ENCODE data around the gene MAN2A2. TPM values are rescaled to one million over a fixed set of nuclear protein-coding genes. Genes with fewer than 3 reads are reported as not detected.

MAN2A2 gene
- total and polyA plus RNA-seq, 9 of the 15 experiments (the other 6 are each of a cell fraction or from before 2014, with no cell fraction given): 7.3 to 151 (median 43.4) TPM

DNA sequence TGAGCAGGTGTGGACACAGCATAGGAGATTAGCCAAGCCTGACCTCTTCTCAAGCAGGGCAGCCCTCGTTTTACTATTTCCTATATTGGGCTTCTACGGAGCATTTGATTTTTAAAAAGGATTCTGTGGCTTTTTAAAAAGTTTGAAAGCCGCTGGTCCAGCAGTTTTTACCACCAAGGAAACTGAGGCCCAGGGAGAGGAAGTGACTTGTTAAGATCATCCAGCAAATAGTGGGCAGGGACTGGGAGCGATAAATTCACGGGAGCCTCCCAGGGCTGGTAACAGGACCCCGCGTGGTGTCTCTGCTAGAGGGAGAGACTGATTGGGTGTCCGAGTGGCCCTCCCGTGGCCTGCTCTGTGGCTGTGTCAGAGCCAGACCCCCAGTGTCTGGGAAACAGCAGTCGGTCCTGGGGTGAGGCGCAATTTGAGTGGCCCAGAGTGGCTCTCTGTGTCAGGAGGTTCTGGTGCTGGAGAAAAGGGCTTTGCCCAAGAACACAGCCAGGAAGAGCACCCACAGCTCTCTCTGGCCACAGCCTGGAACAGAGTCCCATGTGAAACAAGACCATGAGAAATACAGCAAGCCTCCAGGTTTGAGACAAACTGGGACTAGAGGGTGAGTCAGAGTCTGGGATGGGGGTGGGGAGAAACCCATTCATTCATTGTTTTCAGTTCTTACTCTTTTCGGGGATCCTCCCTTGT is 30.5 kb upstream of the MAN2A2 start (continued):
- TF ChIP-seq E4F1 (CRISPR knock-in tag; IDR thresholded peaks at IDR 0.05; ENCODE audit: borderline replicate concordance): no peak
- TF ChIP-seq ZFP30 (CRISPR knock-in tag; IDR thresholded peaks at IDR 0.05; ENCODE audit: borderline replicate concordance): no peak
- TF ChIP-seq LEF1 (IDR thresholded peaks at IDR 0.05): no peak
- TF ChIP-seq PCBP1 (IDR thresholded peaks at IDR 0.05; ENCODE audit: low read depth, low read length, poor library complexity, severe bottlenecking): no peak
- no peak for TF ChIP-seq ZNF280A (IDR thresholded peaks at IDR 0.05; ENCODE audit: low read depth, partially characterized antibody)
- no peak for TF ChIP-seq REST (IDR thresholded peaks at IDR 0.05; ENCODE audit: borderline replicate concordance)
- no peak for TF ChIP-seq REST (CRISPR knock-in tag; IDR thresholded peaks at IDR 0.05; ENCODE audit: low read depth)
- no peak for TF ChIP-seq ZNF79 (CRISPR knock-in tag; IDR thresholded peaks at IDR 0.05; ENCODE audit: low read depth)
- TF ChIP-seq RBM34 (IDR thresholded peaks at IDR 0.05; ENCODE audit: borderline replicate concordance, insufficient read depth, low read length): no peak
- no peak for TF ChIP-seq ZNF780A (CRISPR knock-in tag; IDR thresholded peaks at IDR 0.05)
- no peak for TF ChIP-seq JUNB (CRISPR knock-in tag; conservative IDR thresholded peaks at IDR 0.05)
- TF ChIP-seq, protein P1, sequence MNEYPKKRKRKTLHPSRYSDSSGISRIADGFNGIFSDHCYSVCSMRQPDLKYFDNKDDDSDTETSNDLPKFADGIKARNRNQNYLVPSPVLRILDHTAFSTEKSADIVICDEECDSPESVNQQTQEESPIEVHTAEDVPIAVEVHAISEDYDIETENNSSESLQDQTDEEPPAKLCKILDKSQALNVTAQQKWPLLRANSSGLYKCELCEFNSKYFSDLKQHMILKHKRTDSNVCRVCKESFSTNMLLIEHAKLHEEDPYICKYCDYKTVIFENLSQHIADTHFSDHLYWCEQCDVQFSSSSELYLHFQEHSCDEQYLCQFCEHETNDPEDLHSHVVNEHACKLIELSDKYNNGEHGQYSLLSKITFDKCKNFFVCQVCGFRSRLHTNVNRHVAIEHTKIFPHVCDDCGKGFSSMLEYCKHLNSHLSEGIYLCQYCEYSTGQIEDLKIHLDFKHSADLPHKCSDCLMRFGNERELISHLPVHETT (CRISPR knock-in tag; conservative IDR thresholded peaks at IDR 0.05 in 1 of 2, IDR thresholded peaks at IDR 0.05 in 1 of 2): no peak
- TF ChIP-seq ERF (CRISPR knock-in tag; IDR thresholded peaks at IDR 0.05): no peak
